ENCODE results near the gene COA6. TPM values are rescaled to one million over a fixed set of nuclear protein-coding genes. Genes with fewer than 3 reads are reported as not detected.

COA6 gene
- polyA plus RNA-seq, 1 donor (not counting 4 experiments of a cell fraction or from before 2014, with no cell fraction given), result 36.0 TPM

DNA sequence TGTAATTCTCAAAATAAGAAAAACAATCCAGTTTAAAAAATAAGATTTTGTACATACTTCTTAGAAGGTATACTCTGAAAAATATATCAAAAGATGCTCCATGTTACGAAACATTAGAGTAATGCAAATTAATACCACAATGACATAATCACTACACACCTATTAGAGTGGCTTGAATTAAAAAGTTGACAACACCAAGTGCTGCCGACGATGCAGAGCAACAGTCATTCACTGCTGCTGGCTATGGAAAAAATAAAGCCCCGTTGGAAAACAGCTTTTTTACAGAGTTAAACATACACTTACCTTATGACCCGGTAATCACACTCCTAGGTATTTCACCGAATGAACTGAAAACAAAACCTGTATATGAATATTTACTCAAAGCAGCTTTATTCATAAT is 14.8 kb downstream of the COA6 start:
- Histone ChIP-seq H3K36me3 (ENCODE audit: control insufficient read depth in 2 of 2, extremely low read depth in 1 of 2, insufficient read depth in 2 of 2, low read length in 2 of 2) (peaks cover 3 to 6% of the 10 kb centered on the region in 2 experiments), H3K9me1 (ENCODE audit: control insufficient read depth, extremely low read depth, insufficient read depth, low read length) (no peaks in the 10 kb centered on the region), H3K27ac (ENCODE audit: control insufficient read depth, insufficient read depth, low read length) (no peak overlapping the region), H3K4me1 (ENCODE audit: control insufficient read depth, extremely low read depth, insufficient read depth, low read length) (no peaks in the 10 kb centered on the region), H3K4me3 (ENCODE audit: control insufficient read depth in 2 of 3, extremely low read depth in 1 of 3, insufficient read depth in 2 of 3, low read depth in 1 of 3, low read length in 3 of 3) (no peak overlapping the region), H3K4me2 (ENCODE audit: control insufficient read depth, extremely low read depth, insufficient read depth, low read depth, low read length) (no peak overlapping the region), H3K79me2 (ENCODE audit: control insufficient read depth, insufficient read depth, low read length) (no peaks in the 10 kb centered on the region), H2AFZ (ENCODE audit: control insufficient read depth, low read length) (no peak overlapping the region), H4K20me1 (ENCODE audit: control insufficient read depth, extremely low read depth, insufficient read depth, low read length) (no peaks in the 10 kb centered on the region), H3K9me3 (ENCODE audit: control insufficient read depth, low read depth, low read length) (no peaks in the 10 kb centered on the region), H3K9ac (ENCODE audit: control insufficient read depth, extremely low read depth, insufficient read depth, low read length) (no peak overlapping the region), H3K27me3 (ENCODE audit: control insufficient read depth, extremely low read depth, insufficient read depth, low read length) (no peaks in the 10 kb centered on the region)
- DNase-seq (ENCODE audit: low read depth, low spot score), result no peak
- no peak for TF ChIP-seq EZH2 (IDR thresholded peaks at IDR 0.05; ENCODE audit: low read length)
- TF ChIP-seq, protein P1, sequence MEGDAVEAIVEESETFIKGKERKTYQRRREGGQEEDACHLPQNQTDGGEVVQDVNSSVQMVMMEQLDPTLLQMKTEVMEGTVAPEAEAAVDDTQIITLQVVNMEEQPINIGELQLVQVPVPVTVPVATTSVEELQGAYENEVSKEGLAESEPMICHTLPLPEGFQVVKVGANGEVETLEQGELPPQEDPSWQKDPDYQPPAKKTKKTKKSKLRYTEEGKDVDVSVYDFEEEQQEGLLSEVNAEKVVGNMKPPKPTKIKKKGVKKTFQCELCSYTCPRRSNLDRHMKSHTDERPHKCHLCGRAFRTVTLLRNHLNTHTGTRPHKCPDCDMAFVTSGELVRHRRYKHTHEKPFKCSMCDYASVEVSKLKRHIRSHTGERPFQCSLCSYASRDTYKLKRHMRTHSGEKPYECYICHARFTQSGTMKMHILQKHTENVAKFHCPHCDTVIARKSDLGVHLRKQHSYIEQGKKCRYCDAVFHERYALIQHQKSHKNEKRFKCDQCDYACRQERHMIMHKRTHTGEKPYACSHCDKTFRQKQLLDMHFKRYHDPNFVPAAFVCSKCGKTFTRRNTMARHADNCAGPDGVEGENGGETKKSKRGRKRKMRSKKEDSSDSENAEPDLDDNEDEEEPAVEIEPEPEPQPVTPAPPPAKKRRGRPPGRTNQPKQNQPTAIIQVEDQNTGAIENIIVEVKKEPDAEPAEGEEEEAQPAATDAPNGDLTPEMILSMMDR (optimal IDR thresholded peaks at IDR 0.05 in 1 of 3, IDR thresholded peaks at IDR 0.05 in 1 of 3, conservative IDR thresholded peaks at IDR 0.05 in 1 of 3; ENCODE audit: extremely low read depth in 1 of 3, insufficient read depth in 2 of 3, low read length in 3 of 3), result no peak
- dilution Hi-C loops (cut with MboI; ENCODE audit: extremely low pct_ligation_motif_present, low sequenced_read_pairs), result no loop called here
- no peak for FAIRE-seq

- no peak for FAIRE-seq
- Histone ChIP-seq H3K27ac (ENCODE audit: control insufficient read depth, insufficient read depth, low read length) (no peak overlapping the region), H3K79me2 (ENCODE audit: control insufficient read depth, insufficient read depth, low read length) (no peaks in the 10 kb centered on the region), H3K9ac (ENCODE audit: control insufficient read depth, extremely low read depth, insufficient read depth, low read length) (no peak overlapping the region), H3K9me3 (ENCODE audit: control insufficient read depth, low read depth, low read length) (no peaks in the 10 kb centered on the region), H3K9me1 (ENCODE audit: control insufficient read depth, extremely low read depth, insufficient read depth, low read length) (no peaks in the 10 kb centered on the region), H3K4me2 (ENCODE audit: control insufficient read depth, extremely low read depth, insufficient read depth, low read depth, low read length) (no peak overlapping the region), H4K20me1 (ENCODE audit: control insufficient read depth, extremely low read depth, insufficient read depth, low read length) (no peaks in the 10 kb centered on the region), H3K4me1 (ENCODE audit: control insufficient read depth, extremely low read depth, insufficient read depth, low read length) (no peaks in the 10 kb centered on the region), H3K36me3 (ENCODE audit: control insufficient read depth in 2 of 2, extremely low read depth in 1 of 2, insufficient read depth in 2 of 2, low read length in 2 of 2) (peaks cover 9 to 18% of the 10 kb centered on the region in 2 experiments), H3K27me3 (ENCODE audit: control insufficient read depth, extremely low read depth, insufficient read depth, low read length) (no peaks in the 10 kb centered on the region), H2AFZ (ENCODE audit: control insufficient read depth, low read length) (no peak overlapping the region), H3K4me3 (ENCODE audit: control insufficient read depth in 2 of 3, extremely low read depth in 1 of 3, insufficient read depth in 2 of 3, low read depth in 1 of 3, low read length in 3 of 3) (no peak overlapping the region)
- no peak for DNase-seq (ENCODE audit: low read depth, low spot score)
- dilution Hi-C loops (cut with MboI; ENCODE audit: extremely low pct_ligation_motif_present, low sequenced_read_pairs), result no loop called here
- TF ChIP-seq, protein P1 (optimal IDR thresholded peaks at IDR 0.05 in 1 of 3, IDR thresholded peaks at IDR 0.05 in 1 of 3, conservative IDR thresholded peaks at IDR 0.05 in 1 of 3; ENCODE audit: extremely low read depth in 1 of 3, insufficient read depth in 2 of 3, low read length in 3 of 3), result peak in 1 of 3 experiments; percentile 11
- no peak for TF ChIP-seq EZH2 (IDR thresholded peaks at IDR 0.05; ENCODE audit: low read length)
These were observed 19.9 kb downstream of the COA6 start for GRCh38 chr1:234393190-234393589.

Measured in keratinocyte (primary cell).